KMS-11 (cell line): ENCODE measurements around the gene PTPRN2.

Experiments
- H2AFZ ChIP-seq: fragments of 200-600 bp; sonication (generic); 2 replicates; pipeline ENCODE4 v1.6.1; 2016; ENCODE audit warnings: antibody characterized with exemption, mixed run types, low read depth
- H3K27ac ChIP-seq: fragments of 200-600 bp; sonication (generic); 2 replicates; pipeline ENCODE4 v1.6.1; 2016; ENCODE audit warnings: mild to moderate bottlenecking, mixed run types
- H3K27me3 ChIP-seq: fragments of 200-600 bp; sonication (generic); 2 replicates; pipeline ENCODE4 v1.6.1; 2017; ENCODE audit warnings: mild to moderate bottlenecking, low read depth, mixed run types, moderate library complexity; ENCODE audit not compliant: insufficient read depth
- H3K36me3 ChIP-seq: fragments of 200-600 bp; sonication (generic); 2 replicates; pipeline ENCODE4 v1.6.1; 2017; ENCODE audit warnings: mild to moderate bottlenecking, mixed run types; ENCODE audit not compliant: insufficient read depth
- H3K4me1 ChIP-seq: fragments of 200-600 bp; sonication (generic); 2 replicates; pipeline ENCODE4 v1.6.1; 2016; ENCODE audit warnings: mild to moderate bottlenecking, low read depth, mixed run types; ENCODE audit not compliant: poor library complexity, severe bottlenecking
- H3K4me2 ChIP-seq: fragments of 200-600 bp; sonication (generic); 2 replicates; pipeline ENCODE4 v1.7.0; 2016; ENCODE audit warnings: mild to moderate bottlenecking, mixed run types
- H3K4me3 ChIP-seq: fragments of 200-600 bp; sonication (generic); IDR thresholded peaks from 2 replicates; pipeline ENCODE4 v1.6.1; 2017; ENCODE audit warnings: low read depth, low read length, mixed read lengths; ENCODE audit not compliant: insufficient read depth
- H3K79me2 ChIP-seq: fragments of 200-600 bp; sonication (generic); 2 replicates; pipeline ENCODE4 v1.6.1; 2016; ENCODE audit warnings: low read depth, mixed run types; ENCODE audit not compliant: insufficient read depth
- H3K9ac ChIP-seq: fragments of 200-600 bp; sonication (generic); 2 replicates; pipeline ENCODE4 v1.6.1; 2016; ENCODE audit warnings: mild to moderate bottlenecking, mixed run types
- H4K20me1 ChIP-seq: fragments of 200-600 bp; sonication (generic); 2 replicates; pipeline ENCODE4 v1.6.1; 2016; ENCODE audit warnings: mild to moderate bottlenecking, mixed run types; ENCODE audit not compliant: insufficient read depth
- CTCF ChIP-seq: fragments of 200-600 bp; sonication (generic); conservative IDR thresholded peaks from 2 replicates; pipeline ENCODE4 v1.6.1; 2017; ENCODE audit warnings: low read depth, mild to moderate bottlenecking, antibody characterized with exemption, low read length, moderate library complexity, mixed read lengths

Gene PTPRN2

GRCh38 chr7:158174947-158175346, 412.7 kb downstream of the PTPRN2 start:
- no peak overlapping the region for H3K27ac ChIP-seq
- H3K4me1 ChIP-seq = no peaks in the 10 kb centered on the region
- H3K4me2 ChIP-seq = no peak overlapping the region
- H2AFZ ChIP-seq = no peak overlapping the region
- H3K36me3 ChIP-seq = no peaks in the 10 kb centered on the region
- no peaks in the 10 kb centered on the region for H4K20me1 ChIP-seq
- no peak overlapping the region for H3K9ac ChIP-seq
- peaks cover 5% of the 10 kb centered on the region; the same call in 1 of the 2 replicates for H3K27me3 ChIP-seq
- no peaks in the 10 kb centered on the region for H3K79me2 ChIP-seq
- TF ChIP-seq CTCF = no peak
- no peak overlapping the region for H3K4me3 ChIP-seq

- H3K36me3 ChIP-seq = no peaks in the 10 kb centered on the region
- H3K4me2 ChIP-seq = no peak overlapping the region
- H2AFZ ChIP-seq = no peak overlapping the region
- H3K4me1 ChIP-seq = no peaks in the 10 kb centered on the region
- H3K27ac ChIP-seq = no peak overlapping the region
- no peak for TF ChIP-seq CTCF
- H3K79me2 ChIP-seq = no peaks in the 10 kb centered on the region
- peaks cover 13% of the 10 kb centered on the region; the same call in 1 of the 2 replicates for H3K27me3 ChIP-seq
- no peak overlapping the region for H3K4me3 ChIP-seq
- no peak overlapping the region for H3K9ac ChIP-seq
- H4K20me1 ChIP-seq = no peaks in the 10 kb centered on the region
Measured at GRCh38 chr7:158167373-158167772, 420.2 kb downstream of the PTPRN2 start.

- Histone ChIP-seq H3K4me2 (no peak overlapping the region), H3K27me3 (peaks cover 13% of the 10 kb centered on the region; the same call in 1 of the 2 replicates), H2AFZ (no peak overlapping the region), H3K4me3 (no peak overlapping the region), H3K9ac (no peak overlapping the region), H4K20me1 (no peaks in the 10 kb centered on the region), H3K27ac (no peak overlapping the region), H3K79me2 (no peaks in the 10 kb centered on the region), H3K4me1 (no peaks in the 10 kb centered on the region), H3K36me3 (no peaks in the 10 kb centered on the region)
- TF ChIP-seq CTCF = no peak
Measured at GRCh38 chr7:158166386-158167340, 421.0 kb downstream of the PTPRN2 start.

- no peaks in the 10 kb centered on the region for H3K36me3 ChIP-seq
- no peak for TF ChIP-seq CTCF
- no peak overlapping the region for H2AFZ ChIP-seq
- H3K4me3 ChIP-seq = no peak overlapping the region
- H3K4me2 ChIP-seq = no peak overlapping the region
- no peaks in the 10 kb centered on the region for H4K20me1 ChIP-seq
- H3K79me2 ChIP-seq = no peaks in the 10 kb centered on the region
- peaks cover 13% of the 10 kb centered on the region; the same call in 1 of the 2 replicates for H3K27me3 ChIP-seq
- no peak overlapping the region for H3K27ac ChIP-seq
- H3K4me1 ChIP-seq = no peaks in the 10 kb centered on the region
- no peak overlapping the region for H3K9ac ChIP-seq
Measured at GRCh38 chr7:158165711-158166110, 421.9 kb downstream of the PTPRN2 start.
